GM18868 (cell line): Measurements from ENCODE around the gene ALDH4A1.
"Not testable (repeated sequence)": the region's sequence is repeated elsewhere in the genome, so short reads cannot be mapped to it uniquely, and the experiment has no call there.

Source experiments
- ATAC-seq: cut with Tn5 transposase; IDR thresholded peaks from one replicate; pipeline ENCODE4 v1.9.1; 2021; ENCODE audit warnings: mild to moderate bottlenecking, moderate library complexity; ENCODE audit not compliant: unreplicated experiment

ALDH4A1 gene

DNA sequence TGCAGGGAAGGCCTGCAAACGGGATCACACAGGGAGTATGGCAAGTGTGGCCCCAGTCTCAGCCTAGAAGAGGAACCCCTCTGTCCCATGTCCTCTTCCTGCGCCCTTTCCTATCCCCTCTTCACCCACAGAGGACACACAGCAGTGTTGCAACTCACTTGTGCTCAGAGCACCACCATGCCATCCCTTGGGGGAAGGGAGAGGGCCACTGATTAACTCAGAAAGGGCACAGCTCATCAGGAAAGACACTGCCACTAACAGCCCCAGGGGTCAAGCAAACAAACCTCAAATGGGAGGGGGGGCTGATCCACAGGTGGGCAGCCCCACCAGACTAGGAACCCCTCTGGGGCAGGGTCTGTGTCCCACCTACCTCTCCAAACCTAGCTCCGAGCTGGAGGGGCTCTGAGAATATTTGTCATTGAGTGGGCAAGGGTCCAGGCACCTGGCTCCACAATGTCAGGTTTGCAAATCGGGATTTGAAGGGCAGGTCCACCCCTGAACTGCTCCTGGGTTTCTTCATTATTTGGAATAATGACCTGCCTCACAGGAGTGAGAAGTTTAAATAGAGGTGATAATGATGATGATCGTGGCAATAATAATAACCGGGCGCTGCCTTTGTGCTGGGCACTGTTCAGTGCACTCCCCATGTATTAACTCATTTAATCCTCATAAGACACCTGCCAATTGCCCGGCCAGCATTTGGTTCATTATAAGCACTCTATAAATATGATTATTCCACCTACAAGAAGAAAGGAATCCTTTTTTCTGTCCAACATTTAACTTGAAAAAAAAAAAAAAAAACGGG, 1.0 kb downstream of the ALDH4A1 start:
- ATAC-seq = no peak

DNA sequence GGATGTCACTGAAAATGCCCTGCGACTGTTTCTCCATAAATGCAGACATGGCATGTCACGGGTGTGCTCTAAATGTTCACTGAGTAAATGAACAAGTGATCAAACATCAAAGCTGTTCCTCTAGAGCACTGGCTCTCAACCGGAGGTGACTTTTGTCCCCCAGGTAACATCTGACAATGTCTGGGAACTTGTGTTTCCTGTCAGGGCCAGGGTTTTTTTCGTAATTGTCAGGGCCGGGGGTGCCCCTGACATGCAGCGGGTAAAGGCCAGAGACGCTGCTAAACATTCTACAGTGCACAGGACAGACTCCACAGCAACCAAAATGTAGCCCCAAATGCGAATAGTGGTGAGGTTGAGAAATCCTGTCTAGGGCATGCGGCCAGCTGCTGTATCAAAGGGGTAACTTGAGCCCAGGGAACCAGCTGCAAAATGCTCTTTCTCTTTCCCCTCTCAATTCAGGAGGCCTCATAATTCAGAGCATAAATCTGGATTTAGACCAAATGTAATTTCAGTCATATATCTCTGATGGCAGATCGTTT, 2.0 kb downstream of the ALDH4A1 start:
- no peak for ATAC-seq

DNA sequence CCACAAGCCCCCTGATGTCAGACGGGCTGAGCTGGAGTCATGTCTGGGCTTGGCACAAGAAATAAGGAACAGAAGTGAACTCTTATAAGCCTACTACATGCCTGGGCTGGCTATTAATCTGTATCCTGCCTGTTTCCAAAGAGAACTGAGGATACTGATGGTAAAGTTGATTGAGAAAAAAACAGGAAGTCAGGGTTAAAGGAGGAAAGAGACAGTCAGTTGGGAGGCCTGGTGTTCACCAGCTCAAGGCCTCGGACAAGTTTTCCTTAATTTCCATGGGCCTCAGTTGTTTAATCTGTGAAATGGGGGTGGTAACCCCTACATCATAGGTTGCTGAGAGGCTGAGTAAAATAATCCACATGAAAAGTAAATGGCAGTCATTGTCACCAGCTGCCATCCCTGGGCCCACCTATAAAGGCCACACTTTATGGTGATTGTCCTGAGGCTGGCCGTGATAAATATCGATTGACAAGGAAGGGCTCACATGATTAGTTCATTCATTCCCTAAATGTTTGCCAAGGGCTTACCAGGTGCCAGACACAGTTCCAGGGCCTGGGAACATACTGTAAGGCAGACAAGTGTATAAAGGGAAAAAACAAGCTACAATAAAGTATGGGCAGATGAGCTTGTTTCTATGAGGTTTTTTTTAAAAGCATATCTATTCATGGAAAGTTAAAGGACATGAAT, 2.8 kb downstream of the ALDH4A1 start:
- ATAC-seq = no peak

DNA sequence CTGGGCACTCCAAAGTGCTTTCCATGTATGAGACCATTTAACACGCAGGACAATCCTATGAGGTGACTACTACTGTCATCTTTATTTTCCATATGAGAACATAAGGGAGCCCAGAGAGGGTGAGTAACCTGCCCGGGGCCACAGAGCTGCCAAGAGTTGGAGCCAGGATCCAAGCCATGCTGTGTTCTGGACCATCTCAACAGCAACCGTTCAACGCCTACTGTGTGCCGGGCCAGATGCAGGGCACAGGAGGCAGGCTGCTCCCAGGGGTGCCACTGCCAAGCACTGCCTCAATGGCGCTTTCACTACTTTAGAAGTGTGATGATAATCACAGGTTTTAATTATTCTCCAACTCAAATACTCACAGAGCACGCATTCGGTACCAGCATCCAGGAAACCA, 3.8 kb downstream of the ALDH4A1 start:
- no peak for ATAC-seq

DNA sequence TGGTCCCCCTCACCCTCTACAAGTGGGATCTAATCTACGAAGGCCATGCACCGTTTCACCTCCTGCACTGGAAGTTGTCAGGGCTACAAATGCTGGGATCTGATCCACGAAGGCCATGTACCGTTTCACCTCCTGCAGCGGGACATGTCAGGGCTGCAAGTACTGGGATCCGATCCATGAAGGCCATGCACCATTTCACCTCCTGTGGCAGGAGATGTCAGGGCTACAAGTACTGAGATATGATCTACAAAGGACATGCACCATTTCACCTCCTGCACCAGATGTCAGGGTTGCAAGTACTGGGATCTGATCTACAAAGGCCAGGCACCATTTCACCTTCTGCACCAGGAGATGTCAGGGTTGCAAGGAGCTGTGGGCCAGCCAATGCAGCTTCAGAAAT, 7.0 kb downstream of the ALDH4A1 start:
- no peak for ATAC-seq

DNA sequence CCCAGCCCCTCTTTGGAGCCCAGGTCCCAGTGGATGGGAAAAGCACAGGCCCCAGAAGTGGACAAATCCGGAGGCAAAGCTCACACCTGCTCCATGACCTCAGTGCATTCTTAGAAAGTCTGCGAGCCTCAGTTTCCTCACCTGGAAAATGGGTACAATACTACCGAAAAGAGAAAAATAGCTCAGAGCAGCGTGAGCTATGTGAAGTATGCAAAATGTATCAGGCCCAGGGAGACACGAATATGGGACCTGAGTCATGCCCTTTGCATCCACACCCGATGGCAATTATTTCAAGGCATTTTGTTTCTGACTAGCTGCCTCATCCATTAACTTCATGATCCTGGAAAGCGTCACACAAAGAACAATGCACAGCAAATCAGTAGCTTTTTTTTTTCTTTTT, 9.2 kb downstream of the ALDH4A1 start:
- no peak for ATAC-seq

DNA sequence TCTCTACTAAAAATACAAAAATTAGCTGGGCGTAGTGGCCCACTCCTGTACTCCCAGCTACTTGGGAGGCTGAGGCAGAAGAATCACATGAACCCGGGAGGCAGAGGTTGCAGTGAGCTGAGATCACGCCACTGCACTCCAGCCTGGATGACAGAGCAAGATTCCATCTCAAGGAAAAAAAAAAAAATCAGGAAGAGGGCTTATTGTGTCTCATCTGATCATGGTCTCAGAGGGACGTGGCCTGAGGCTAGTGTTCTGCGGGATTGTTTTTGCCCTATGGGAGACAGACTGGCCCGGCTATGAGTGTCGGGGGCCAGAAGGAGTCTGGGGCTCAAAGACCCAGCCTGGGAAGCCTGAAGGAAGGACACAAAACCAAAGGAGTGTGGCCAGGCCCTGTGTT, 10.5 kb downstream of the ALDH4A1 start:
- ATAC-seq = not testable (repeated sequence)

DNA sequence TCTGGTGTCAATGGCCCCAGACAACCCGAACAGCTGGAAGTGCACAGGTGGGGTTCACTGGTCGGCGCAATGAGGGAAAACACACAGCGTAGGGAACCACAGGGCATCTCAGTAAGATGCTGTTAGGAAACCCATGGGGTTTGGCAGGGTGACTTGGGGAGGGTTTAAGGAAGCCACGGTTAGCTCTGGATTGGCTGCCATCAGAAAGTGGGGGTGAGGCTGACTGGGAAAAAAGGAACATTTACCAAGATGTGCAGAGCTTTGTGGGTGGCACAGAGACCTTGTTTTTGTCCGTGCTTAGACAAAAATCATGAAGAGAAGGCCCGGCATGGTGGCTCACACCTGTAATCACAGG, 11.0 kb downstream of the ALDH4A1 start:
- no peak for ATAC-seq

DNA sequence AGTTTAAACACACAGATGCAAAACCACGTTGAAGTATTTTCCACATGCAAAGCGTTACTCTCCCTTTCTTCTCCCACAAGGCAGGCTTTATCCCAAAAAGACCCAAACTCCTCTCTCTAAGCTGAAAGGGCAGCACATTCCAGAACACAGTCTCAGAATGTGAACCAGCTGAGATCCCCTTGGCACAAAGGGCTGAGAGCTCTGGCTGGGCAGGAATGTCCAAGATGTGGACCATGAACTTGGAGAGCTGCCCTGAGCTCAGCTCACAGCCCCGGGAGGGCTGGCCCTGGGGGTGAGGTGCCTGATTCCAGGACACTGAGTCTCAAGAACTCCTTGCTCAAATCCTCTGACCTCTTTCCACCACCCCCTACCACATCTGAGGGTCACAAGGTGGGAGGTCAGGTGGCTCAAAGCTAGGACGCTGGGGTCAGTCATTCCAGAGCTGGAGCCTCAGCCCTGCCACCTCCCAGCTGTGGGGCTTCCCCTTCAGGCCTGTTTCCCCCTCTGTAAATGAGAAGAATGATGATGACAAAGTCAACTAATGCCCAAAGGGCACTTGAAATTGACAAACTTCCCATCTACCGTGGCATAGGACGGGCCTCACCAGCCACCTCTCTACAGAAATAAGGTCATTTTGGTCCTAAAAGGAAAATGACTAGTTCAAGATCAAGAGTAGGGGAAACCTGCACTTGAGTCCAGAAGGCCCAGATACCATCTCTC, 11.5 kb downstream of the ALDH4A1 start:
- ATAC-seq = no peak

DNA sequence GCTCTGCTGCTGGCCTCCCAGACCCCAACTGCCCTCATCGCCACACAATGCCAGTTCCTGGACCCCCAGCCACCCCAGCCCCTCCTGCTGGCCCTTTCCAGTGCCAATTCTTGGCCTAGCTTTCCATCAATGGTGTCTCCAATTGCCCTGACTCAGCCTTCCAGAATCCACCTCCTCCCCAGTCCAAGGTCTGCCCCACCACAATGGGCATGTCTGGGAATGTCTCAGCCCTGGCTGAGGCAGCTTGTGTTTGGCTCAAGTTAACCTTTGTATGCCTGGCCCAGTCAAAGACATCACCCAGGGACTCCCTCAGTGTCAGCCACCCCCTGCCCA, 16.4 kb downstream of the ALDH4A1 start:
- no peak for ATAC-seq

DNA sequence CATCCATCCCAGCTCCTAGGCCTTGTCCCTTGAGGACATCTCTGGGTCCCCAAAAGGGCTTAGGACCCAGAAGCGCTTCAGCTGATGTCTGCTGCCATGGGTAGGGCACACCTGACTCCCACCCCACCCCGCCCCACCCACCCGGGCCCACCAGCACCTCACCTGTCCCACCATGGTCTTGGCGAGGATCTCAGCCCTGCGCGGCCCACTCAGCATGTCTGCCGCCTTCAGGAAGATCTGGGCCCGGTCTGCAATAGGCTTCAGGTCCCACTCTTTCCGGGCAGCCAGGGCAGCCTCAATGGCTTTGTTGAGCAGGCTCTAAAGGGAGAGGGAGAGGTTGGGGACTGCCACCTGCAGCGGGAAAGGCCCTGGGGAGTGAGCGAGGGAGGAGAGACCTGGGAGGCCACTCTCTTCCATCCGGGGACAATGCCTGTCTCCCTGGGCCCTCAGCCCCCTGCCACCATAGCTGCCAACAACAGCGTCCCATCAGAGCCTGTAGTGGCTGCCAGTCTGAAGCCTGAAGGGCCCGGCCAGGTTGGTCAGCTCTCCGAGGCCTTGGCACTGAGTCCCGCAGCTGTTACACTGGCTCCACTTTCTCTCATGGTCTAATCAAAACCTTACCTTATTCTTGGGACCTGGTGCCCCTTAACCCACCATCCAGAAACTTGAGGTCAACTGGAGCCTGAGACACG, 16.9 kb downstream of the ALDH4A1 start:
- no peak for ATAC-seq

DNA sequence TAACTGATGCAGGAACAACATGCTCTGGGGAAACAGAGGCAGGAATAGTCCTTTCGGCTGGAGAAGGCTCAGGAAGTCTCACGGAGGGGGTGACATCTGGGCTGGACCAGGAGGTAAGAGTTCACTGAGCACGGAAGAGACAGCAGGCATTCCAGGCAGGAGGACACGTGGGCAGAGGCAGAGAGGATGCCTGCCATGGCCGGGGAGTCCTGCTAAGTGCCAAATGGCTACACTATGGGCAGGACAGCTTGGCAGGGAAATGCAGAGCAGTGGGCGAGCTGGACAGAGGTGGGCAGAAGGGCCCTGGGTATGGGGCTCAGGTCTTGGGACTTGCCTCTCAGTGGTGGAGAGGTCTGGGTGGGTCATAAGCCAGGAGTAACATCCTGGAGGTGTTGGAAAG, 17.6 kb downstream of the ALDH4A1 start:
- no peak for ATAC-seq

DNA sequence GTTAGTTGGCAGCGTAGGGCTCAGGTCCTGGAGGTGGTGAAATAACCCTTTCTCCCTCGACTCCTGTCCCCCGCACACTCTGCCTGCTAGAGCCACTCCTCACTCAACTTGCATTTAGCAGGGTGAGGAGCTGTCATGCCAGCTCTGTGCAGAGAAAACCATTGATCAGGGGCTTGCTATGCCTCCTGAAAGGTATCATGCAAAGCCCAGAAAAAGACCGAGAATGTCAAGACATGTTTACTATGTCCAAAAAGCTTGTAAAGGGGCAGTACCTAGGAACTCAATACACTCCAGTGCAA, 18.0 kb downstream of the ALDH4A1 start:
- no peak for ATAC-seq

DNA sequence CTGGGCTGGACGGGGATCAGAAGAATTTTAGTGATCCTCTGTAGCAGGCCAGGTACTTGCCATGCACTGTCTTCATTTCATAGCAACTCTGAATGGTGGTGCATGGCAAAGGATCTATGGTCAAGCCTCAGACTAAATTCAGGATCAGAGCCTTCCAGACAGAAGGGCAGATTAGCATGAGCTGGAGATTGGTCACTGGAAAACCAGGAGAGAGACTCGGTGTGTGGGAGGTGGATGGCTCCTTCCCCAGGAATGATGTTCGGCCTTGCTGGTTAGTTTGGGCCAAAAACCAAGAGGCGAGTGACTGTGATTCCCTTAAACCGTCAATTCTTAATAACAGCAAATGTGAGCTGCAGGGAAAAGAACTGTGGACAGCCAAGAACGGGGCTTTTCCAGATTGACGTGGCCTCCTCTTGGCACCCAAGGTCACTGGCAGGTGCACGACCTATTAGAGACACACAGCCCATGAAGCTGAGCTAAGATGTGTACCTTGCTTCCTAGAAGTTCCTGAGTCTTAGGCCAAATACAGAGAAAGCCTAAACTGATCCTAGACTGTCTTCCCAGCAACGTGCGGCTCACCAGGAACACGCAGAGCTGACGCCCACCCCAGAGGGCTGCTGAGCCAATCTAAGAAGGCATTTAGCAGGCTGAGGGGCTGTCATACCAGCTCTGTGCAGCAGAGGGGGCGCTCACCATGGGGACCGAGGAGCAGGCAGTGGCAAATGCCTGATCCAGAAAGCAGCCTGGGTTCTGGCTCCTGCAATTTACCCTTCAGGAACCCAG, 18.5 kb downstream of the ALDH4A1 start:
- no peak for ATAC-seq

DNA sequence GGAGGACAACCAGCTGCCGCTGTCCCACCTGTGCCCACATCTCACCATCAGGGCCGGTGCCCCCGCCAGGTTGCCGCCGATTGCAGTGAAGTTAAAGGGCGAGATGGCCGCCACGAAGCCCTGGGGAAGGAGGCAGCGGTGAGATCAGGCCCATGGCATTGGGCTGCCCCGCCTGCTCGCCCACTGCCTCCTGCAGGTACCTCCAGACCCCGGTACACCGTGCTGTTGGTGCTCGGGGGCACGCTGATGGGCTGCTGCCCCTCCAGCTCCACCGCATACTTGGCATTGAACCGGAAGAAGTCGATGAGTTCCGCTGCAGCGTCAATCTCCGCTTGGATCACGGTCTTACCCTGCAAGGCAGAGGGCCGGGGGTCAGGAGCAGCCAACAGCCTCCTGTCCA, 19.3 kb downstream of the ALDH4A1 start:
- ATAC-seq = no peak

DNA sequence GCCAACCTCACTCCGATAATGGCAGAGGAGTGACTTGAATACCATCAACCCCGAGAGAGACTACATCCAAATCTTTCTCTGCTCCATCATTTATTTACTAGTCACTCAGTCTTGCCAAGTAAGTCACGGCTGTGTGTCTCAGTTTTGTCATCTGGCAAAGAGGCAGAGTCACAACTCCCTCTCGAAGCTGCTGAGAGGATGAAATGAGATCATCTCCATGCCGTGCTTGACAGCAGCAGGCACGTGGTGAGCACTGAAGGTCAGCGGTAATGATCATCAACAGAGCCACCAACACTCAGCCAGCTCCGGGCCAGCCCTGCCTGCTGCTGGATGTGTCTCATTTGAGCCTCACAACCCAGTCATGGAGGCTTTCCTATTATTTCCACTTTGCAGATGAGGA, 19.9 kb downstream of the ALDH4A1 start:
- ATAC-seq = no peak

DNA sequence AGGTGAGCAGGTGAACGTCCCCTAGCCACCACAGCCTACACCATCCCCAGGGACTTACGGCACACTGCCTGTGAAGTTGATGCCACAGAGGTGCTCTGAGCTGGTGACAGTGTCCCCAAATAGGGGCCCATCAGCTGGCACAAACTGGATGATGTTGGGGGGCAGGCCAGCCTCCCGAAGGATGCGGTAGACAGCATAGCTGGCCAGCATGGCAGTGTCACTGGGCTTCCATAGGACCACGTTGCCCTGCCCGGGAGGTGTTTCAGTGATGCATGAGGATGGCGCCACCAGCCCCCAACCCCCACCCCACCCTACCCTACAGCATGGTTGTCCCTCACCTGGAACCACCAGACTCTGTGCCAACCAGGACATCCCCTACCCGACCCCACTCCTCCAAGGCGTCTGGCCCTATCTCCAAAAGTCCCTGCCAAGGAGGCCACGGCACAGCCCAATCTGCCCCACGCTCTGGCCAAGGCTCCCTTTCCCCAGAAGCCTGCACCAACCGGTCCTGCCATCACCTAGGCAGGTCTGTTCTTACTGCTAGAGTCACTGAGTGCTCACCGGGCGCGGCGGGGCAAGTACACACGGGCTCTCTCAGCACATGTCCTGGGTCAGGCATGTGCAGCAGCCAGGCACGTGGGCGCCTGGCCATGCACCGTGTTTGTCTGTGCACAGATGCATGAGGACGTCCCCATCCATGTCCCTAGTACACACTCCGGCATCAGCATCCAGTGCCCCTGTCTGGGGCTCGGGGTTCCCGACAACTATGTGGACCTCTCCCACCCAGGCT, 20.5 kb downstream of the ALDH4A1 start:
- ATAC-seq = no peak

DNA sequence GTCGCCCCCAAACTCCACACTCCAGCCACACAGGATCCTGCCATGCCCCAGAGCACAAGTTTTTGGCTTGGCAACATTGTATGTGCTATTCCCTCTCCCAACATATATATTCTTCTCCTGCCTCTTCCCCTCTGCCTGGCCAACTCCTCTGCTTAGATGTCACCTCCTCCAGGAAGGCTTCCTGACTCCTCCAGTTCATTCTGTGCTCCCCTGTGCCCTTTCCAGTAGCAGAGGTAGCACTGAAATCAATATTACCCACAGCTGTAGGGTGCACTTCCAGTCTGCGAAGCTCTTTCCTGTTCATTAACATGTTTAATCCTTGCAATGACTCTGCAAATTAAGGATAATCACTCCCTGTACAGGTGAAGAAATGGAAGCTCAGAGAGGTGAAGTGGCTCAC, 21.2 kb downstream of the ALDH4A1 start:
- no peak for ATAC-seq

DNA sequence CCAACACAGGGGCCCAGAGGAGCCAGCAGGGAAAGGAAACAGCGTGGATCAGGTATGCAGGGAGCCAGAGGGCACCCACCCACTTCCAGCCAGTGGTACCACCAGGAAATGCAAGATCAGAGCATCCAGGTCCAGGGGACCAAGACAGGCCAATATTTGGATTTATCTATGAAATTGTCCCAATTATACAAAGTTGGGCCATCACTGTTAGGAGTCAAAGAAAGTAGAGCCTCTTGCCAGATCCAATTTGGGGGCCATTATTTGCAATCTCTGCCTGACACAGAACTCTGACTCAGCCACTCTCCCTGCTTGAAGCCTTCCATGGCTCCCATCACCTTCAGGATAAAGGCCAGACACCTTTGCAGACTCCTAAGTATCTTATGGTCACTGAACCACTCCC, 21.8 kb downstream of the ALDH4A1 start:
- ATAC-seq = no peak

DNA sequence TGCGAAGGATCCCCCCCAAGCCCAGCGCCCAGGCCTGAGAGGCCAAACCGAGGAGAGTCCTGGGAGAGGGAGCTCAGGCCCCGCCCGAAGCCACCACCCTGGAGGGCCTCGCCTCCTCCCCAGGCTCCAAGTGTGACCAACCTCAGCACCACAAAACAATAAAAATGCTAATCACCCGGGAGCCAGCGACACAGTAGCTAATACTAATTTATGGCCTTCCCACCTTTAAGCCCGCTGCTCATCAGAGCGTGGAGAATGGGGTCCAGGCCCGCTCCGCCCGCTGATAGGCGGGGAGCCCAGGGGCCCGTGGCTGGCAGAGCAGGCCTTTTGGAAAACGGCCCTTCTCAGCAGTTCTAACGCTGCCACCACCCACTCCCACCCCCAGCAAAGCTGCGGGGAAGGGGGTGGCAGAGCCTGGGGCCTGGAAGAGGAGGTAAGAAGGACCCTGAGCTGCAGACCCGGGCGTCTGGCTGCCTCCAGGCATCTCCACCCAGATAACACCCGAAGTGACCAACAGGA, 22.5 kb downstream of the ALDH4A1 start:
- ATAC-seq = no peak
